Measurements from ENCODE around the gene TMPRSS3. TPM values are rescaled to one million over a fixed set of nuclear protein-coding genes. Genes with fewer than 3 reads are reported as not detected.
A peak's percentile ranks its signal among the peaks of the same experiment; 100 is the strongest.

TMPRSS3 gene
- total RNA-seq, 1 donor from 2014 or later = not detected

DNA sequence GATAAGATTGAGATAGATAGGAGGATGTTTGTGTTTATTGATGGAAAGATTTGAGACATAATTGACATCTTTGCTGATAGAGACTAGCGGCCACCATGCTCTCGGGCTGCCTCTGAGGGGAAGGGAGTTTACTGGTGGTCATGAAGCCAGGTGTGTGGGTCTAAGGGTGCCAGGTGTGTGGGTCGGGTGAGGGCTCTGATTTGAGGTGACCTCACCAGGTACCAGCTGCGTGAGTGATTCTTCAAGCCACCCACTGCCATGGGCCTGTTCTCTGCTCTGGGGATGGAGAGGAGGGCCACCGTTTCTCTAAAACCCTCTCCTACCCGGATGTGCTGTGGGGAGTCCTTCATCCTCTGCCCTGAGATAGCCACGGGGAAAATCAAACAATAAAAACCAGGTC is 11.0 kb upstream of the TMPRSS3 start:
- H3K27me3 Mint-ChIP-seq (ENCODE audit: insufficient read depth, low read depth) = peaks cover 5% of the 10 kb centered on the region

GRCh38 chr21:42406201-42406621 is 10.4 kb upstream of the TMPRSS3 start:
- Mint-ChIP-seq H3K27ac (no peak overlapping the region), H3K4me1 (peaks cover 13% of the 10 kb centered on the region)
- H4K20me1 ChIP-seq (ENCODE audit: low read depth) = no peaks in the 10 kb centered on the region

More for the DNA sequence above, 11.0 kb upstream of the TMPRSS3 start:
- Histone ChIP-seq H3K27ac (no peak overlapping the region), H3K79me2 (ENCODE audit: low read depth) (no peaks in the 10 kb centered on the region), H4K20me1 (ENCODE audit: low read depth) (no peaks in the 10 kb centered on the region), H3K9ac (no peak overlapping the region), H3K36me3 (no peaks in the 10 kb centered on the region), H3K4me3 (no peak overlapping the region), H3K9me3 (ENCODE audit: low read depth) (no peaks in the 10 kb centered on the region), H2AFZ (replicated peaks) (no peak overlapping the region), H3K4me1 (peaks cover 10% of the 10 kb centered on the region), H3K4me2 (no peak overlapping the region), H3F3A (ENCODE audit: low read depth) (peaks cover 4% of the 10 kb centered on the region), H3K27me3 (no peaks in the 10 kb centered on the region)
- TF ChIP-seq EZH2 (IDR thresholded peaks at IDR 0.05) (no peak), CTCF (IDR thresholded peaks at IDR 0.05) (no peak), EZH2phosphoT487 (IDR thresholded peaks at IDR 0.05) (no peak)
- H3K4me3 Mint-ChIP-seq = no peak overlapping the region
- H3K9me3 Mint-ChIP-seq = no peaks in the 10 kb centered on the region
- DNase-seq (ENCODE audit: low spot score) = no peak
- H3K36me3 Mint-ChIP-seq = no peaks in the 10 kb centered on the region
- H3K4me1 Mint-ChIP-seq = peaks cover 13% of the 10 kb centered on the region
- no peak overlapping the region for H3K27ac Mint-ChIP-seq

GRCh38 chr21:42405064-42406013 is 9.5 kb upstream of the TMPRSS3 start:
- no peak overlapping the region for H2AFZ ChIP-seq (replicated peaks)
- Mint-ChIP-seq H3K9me3 (no peaks in the 10 kb centered on the region), H3K27me3 (ENCODE audit: insufficient read depth, low read depth) (peaks cover 5% of the 10 kb centered on the region), H3K4me1 (peaks cover 13% of the 10 kb centered on the region), H3K36me3 (no peaks in the 10 kb centered on the region), H3K4me3 (peak overlapping the region; percentile 50), H3K27ac (no peak overlapping the region)
- peaks cover 4% of the 10 kb centered on the region for H3F3A ChIP-seq (ENCODE audit: low read depth)
- H3K9ac ChIP-seq = no peak overlapping the region
- no peaks in the 10 kb centered on the region for H3K27me3 ChIP-seq
- peaks cover 10% of the 10 kb centered on the region for H3K4me1 ChIP-seq
- H3K4me3 ChIP-seq = no peak overlapping the region
- no peak overlapping the region for H3K4me2 ChIP-seq
- TF ChIP-seq EZH2phosphoT487 (IDR thresholded peaks at IDR 0.05) = no peak
- no peak for TF ChIP-seq EZH2 (IDR thresholded peaks at IDR 0.05)
- no peak for TF ChIP-seq CTCF (IDR thresholded peaks at IDR 0.05)
- H4K20me1 ChIP-seq (ENCODE audit: low read depth) = no peaks in the 10 kb centered on the region
- no peaks in the 10 kb centered on the region for H3K79me2 ChIP-seq (ENCODE audit: low read depth)
- H3K9me3 ChIP-seq (ENCODE audit: low read depth) = no peaks in the 10 kb centered on the region
- no peaks in the 10 kb centered on the region for H3K36me3 ChIP-seq
- no peak overlapping the region for H3K27ac ChIP-seq
- DNase-seq (ENCODE audit: low spot score) = no peak

More at GRCh38 chr21:42406201-42406621, 10.4 kb upstream of the TMPRSS3 start:
- DNase-seq (ENCODE audit: low spot score) = no peak
- H3K36me3 ChIP-seq = no peaks in the 10 kb centered on the region
- H3K27ac ChIP-seq = no peak overlapping the region
- no peak overlapping the region for H3K4me3 Mint-ChIP-seq
- no peak overlapping the region for H3K4me2 ChIP-seq
- H3K27me3 ChIP-seq = no peaks in the 10 kb centered on the region
- H3F3A ChIP-seq (ENCODE audit: low read depth) = peaks cover 4% of the 10 kb centered on the region
- no peaks in the 10 kb centered on the region for H3K9me3 Mint-ChIP-seq
- no peak overlapping the region for H3K9ac ChIP-seq
- H3K4me1 ChIP-seq = peaks cover 10% of the 10 kb centered on the region
- H3K4me3 ChIP-seq = no peak overlapping the region
- no peaks in the 10 kb centered on the region for H3K79me2 ChIP-seq (ENCODE audit: low read depth)
- H3K36me3 Mint-ChIP-seq = no peaks in the 10 kb centered on the region
- no peaks in the 10 kb centered on the region for H3K9me3 ChIP-seq (ENCODE audit: low read depth)
- TF ChIP-seq EZH2 (IDR thresholded peaks at IDR 0.05) = no peak
- no peak for TF ChIP-seq EZH2phosphoT487 (IDR thresholded peaks at IDR 0.05)
- TF ChIP-seq CTCF (IDR thresholded peaks at IDR 0.05) = no peak
- no peak overlapping the region for H2AFZ ChIP-seq (replicated peaks)
- H3K27me3 Mint-ChIP-seq (ENCODE audit: insufficient read depth, low read depth) = peaks cover 5% of the 10 kb centered on the region

Data from neural progenitor cell (in vitro differentiated cells).